ENCODE results near the gene TRIM62. TPM values are rescaled to one million over a fixed set of nuclear protein-coding genes. Genes with fewer than 3 reads are reported as not detected.
A peak's percentile ranks its signal among the peaks of the same experiment; 100 is the strongest.

TRIM62 gene
- total RNA-seq, 1 donor from 2014 or later, result 1.4 TPM

GRCh38 chr1:33180226-33180910 lies 1.5 kb downstream of the TRIM62 start:
- peak; percentile 97 for DNase-seq (ENCODE audit: low spot score)
- Histone ChIP-seq H3K4me1 (peaks cover 9% of the 10 kb centered on the region), H3K9ac (no peak overlapping the region), H3K9me3 (ENCODE audit: low read depth) (no peaks in the 10 kb centered on the region), H3F3A (ENCODE audit: low read depth) (peaks cover 7% of the 10 kb centered on the region), H3K36me3 (no peaks in the 10 kb centered on the region), H3K27ac (no peak overlapping the region), H4K20me1 (ENCODE audit: low read depth) (peaks cover 6% of the 10 kb centered on the region), H2AFZ (replicated peaks) (no peak overlapping the region), H3K27me3 (peaks cover 17% of the 10 kb centered on the region), H3K79me2 (ENCODE audit: low read depth) (no peaks in the 10 kb centered on the region), H3K4me3 (peak overlapping the region; percentile 38), H3K4me2 (peak overlapping the region; percentile 88)
- Mint-ChIP-seq H3K27ac (no peak overlapping the region), H3K4me1 (peaks cover 29% of the 10 kb centered on the region), H3K9me3 (no peaks in the 10 kb centered on the region), H3K27me3 (ENCODE audit: insufficient read depth, low read depth) (peaks cover 8% of the 10 kb centered on the region), H3K4me3 (peak overlapping the region; percentile 94), H3K36me3 (no peaks in the 10 kb centered on the region)
- no peak for TF ChIP-seq EZH2 (IDR thresholded peaks at IDR 0.05)

- Mint-ChIP-seq H3K27me3 (ENCODE audit: insufficient read depth, low read depth) (peaks cover 8% of the 10 kb centered on the region), H3K36me3 (no peaks in the 10 kb centered on the region), H3K9me3 (no peaks in the 10 kb centered on the region), H3K4me1 (peaks cover 28% of the 10 kb centered on the region), H3K27ac (no peak overlapping the region), H3K4me3 (peak overlapping the region; percentile 15)
- Histone ChIP-seq H3K27ac (no peak overlapping the region), H3K36me3 (no peaks in the 10 kb centered on the region), H3K4me1 (peaks cover 9% of the 10 kb centered on the region), H3K4me2 (no peak overlapping the region), H3K9me3 (ENCODE audit: low read depth) (no peaks in the 10 kb centered on the region), H3K9ac (no peak overlapping the region), H3K27me3 (peaks cover 17% of the 10 kb centered on the region), H4K20me1 (ENCODE audit: low read depth) (peaks cover 6% of the 10 kb centered on the region), H3K79me2 (ENCODE audit: low read depth) (no peaks in the 10 kb centered on the region), H2AFZ (replicated peaks) (no peak overlapping the region), H3K4me3 (no peak overlapping the region), H3F3A (ENCODE audit: low read depth) (peaks cover 7% of the 10 kb centered on the region)
- no peak for TF ChIP-seq CTCF (IDR thresholded peaks at IDR 0.05)
- TF ChIP-seq EZH2phosphoT487 (IDR thresholded peaks at IDR 0.05), result no peak
- no peak for TF ChIP-seq EZH2 (IDR thresholded peaks at IDR 0.05)
- DNase-seq (ENCODE audit: low spot score), result no peak
Measured at GRCh38 chr1:33178836-33179439, 2.9 kb downstream of the TRIM62 start.

GRCh38 chr1:33177996-33178540 lies 3.8 kb downstream of the TRIM62 start:
- TF ChIP-seq CTCF (IDR thresholded peaks at IDR 0.05), result no peak
- no peak for TF ChIP-seq EZH2 (IDR thresholded peaks at IDR 0.05)
- no peaks in the 10 kb centered on the region for H3K36me3 Mint-ChIP-seq
- DNase-seq (ENCODE audit: low spot score), result no peak

GRCh38 chr1:33176887-33177286 lies 5.0 kb downstream of the TRIM62 start:
- Histone ChIP-seq H4K20me1 (ENCODE audit: low read depth) (peaks cover 6% of the 10 kb centered on the region), H3K27me3 (peaks cover 17% of the 10 kb centered on the region), H3K27ac (no peak overlapping the region), H3K79me2 (ENCODE audit: low read depth) (no peaks in the 10 kb centered on the region), H2AFZ (replicated peaks) (no peak overlapping the region), H3K9ac (no peak overlapping the region), H3K36me3 (no peaks in the 10 kb centered on the region), H3K4me3 (no peak overlapping the region), H3K4me2 (no peak overlapping the region), H3K9me3 (ENCODE audit: low read depth) (no peaks in the 10 kb centered on the region), H3F3A (ENCODE audit: low read depth) (peaks cover 7% of the 10 kb centered on the region), H3K4me1 (no peaks in the 10 kb centered on the region)
- no peak for TF ChIP-seq CTCF (IDR thresholded peaks at IDR 0.05)
- no peak for TF ChIP-seq EZH2 (IDR thresholded peaks at IDR 0.05)
- no peak for TF ChIP-seq EZH2phosphoT487 (IDR thresholded peaks at IDR 0.05)
- Mint-ChIP-seq H3K9me3 (no peaks in the 10 kb centered on the region), H3K4me1 (peaks cover 17% of the 10 kb centered on the region), H3K4me3 (no peak overlapping the region), H3K27me3 (ENCODE audit: insufficient read depth, low read depth) (peaks cover 3% of the 10 kb centered on the region), H3K36me3 (no peaks in the 10 kb centered on the region), H3K27ac (no peak overlapping the region)
- DNase-seq (ENCODE audit: low spot score), result no peak

More at GRCh38 chr1:33177996-33178540, 3.8 kb downstream of the TRIM62 start:
- no peak overlapping the region for H3K4me3 Mint-ChIP-seq
- peaks cover 8% of the 10 kb centered on the region for H3K27me3 Mint-ChIP-seq (ENCODE audit: insufficient read depth, low read depth)
- Histone ChIP-seq H3K36me3 (no peaks in the 10 kb centered on the region), H3K4me1 (peaks cover 9% of the 10 kb centered on the region), H4K20me1 (ENCODE audit: low read depth) (peaks cover 6% of the 10 kb centered on the region), H3K27me3 (peaks cover 17% of the 10 kb centered on the region), H2AFZ (replicated peaks) (no peak overlapping the region), H3K4me3 (no peak overlapping the region), H3K9ac (no peak overlapping the region), H3K4me2 (no peak overlapping the region), H3F3A (ENCODE audit: low read depth) (peaks cover 7% of the 10 kb centered on the region), H3K79me2 (ENCODE audit: low read depth) (no peaks in the 10 kb centered on the region), H3K27ac (no peak overlapping the region), H3K9me3 (ENCODE audit: low read depth) (no peaks in the 10 kb centered on the region)
- no peak overlapping the region for H3K27ac Mint-ChIP-seq
- H3K4me1 Mint-ChIP-seq, result peaks cover 19% of the 10 kb centered on the region
- H3K9me3 Mint-ChIP-seq, result no peaks in the 10 kb centered on the region
